GM21576 (cell line): ENCODE data around the gene ARHGAP8.

Experiments
- ATAC-seq: cut with Tn5 transposase; IDR thresholded peaks from one replicate; pipeline ENCODE4 v1.9.1; 2021; ENCODE audit warnings: mild to moderate bottlenecking, moderate library complexity; ENCODE audit not compliant: unreplicated experiment

ARHGAP8 gene

GRCh38 chr22:44724859-44725258, 27.5 kb upstream of the ARHGAP8 start:
- no peak for ATAC-seq

- ATAC-seq: no peak
Measured at GRCh38 chr22:44726439-44726838, 25.9 kb upstream of the ARHGAP8 start.

DNA sequence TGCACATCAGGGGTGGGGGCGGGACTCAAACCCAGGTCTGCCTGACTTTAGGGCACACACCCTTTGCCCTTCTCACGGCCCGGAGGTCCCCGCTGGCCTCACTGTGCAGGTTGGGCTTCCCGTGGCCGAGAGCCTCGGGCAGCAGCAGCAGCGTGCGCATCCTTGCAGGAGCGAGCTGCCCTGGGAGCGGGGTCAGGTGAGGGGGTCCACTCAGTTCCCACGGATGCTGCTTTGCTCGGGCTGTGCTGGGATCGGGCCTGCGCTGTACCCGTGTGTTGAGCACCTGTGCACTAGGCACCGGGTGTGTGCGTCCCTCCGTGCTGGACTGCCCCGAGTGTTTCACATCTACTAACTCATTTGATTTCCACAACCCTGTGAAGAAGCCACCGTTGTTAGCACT, 25.2 kb upstream of the ARHGAP8 start:
- no peak for ATAC-seq

GRCh38 chr22:44727709-44728108, 24.7 kb upstream of the ARHGAP8 start:
- no peak for ATAC-seq

DNA sequence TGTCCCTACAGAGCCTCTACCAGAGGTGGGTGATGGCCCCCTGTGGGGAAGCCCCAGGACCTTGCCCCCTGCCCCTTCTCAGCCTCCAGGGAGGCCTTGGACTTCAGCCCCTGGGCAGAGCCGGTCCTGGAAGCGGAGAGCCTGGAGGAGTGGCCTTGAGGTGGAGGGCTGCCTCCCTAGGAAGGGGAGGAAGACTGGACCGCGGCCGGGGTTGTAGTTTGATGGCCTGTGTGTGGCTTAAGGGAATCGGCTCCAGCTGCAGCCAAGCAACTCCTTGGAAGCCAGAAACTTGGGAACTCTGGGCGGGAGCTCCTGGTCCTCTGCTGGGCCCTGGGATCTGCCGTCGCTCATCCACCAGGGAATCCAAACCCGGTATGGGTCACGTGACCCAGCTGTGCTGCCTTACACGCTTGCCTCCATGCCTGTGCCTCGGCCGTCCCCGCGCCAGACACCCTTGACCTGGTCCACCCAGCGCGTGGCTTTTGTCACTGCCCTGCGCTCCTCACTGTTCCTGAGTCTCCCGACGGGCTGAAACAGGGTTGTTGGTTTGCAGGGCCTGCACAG, 23.5 kb upstream of the ARHGAP8 start:
- no peak for ATAC-seq

DNA sequence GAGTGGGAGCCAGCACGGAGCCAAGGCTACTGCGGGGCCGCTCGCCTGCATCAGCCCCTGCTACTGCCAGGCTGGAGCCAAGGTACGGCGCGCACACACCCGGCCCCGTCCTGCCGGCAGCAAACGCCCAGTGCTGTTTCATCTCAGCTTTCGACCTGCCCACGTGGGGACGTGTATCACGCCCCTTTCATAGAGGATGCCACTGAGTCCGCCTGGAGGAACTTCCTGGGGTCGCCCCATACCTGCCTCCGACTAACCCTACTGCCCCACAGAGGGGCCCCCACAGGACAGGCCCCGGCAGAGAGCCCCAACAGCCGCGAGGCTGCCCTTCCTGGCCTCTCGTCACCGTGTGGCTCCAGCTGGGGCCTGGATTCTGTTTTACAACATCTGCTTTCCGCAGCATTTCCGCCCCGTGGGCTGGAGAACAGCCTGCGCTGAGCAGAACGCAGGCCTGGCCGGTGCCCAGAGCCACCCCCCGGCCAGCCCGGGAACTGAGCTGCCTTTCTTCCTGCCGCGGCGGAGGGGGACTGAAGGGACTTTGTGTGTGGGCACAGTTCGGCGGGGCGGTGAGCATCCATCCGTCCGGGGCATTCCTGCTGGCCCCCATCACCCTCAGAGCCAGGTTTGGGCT, 22.9 kb upstream of the ARHGAP8 start:
- no peak for ATAC-seq

DNA sequence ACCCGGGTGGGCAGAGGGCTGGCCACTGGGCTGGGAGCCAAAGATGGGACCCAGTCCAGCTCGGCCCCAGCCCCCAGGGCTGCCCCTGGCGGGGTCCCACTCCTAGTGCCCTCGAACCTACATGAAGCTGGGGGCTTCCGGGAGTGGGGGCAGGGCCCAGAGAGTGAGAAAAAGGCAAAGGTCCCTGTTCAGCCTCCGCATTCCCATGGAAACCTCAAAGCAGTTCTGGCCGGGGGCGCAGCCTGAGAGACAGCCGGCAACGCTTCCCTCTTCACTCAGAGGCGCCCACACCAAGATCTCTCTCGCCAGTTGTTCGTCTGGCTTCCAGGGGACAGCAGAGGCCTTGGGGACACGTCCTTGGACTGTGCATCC, 22.4 kb upstream of the ARHGAP8 start:
- no peak for ATAC-seq

GRCh38 chr22:44730490-44731356, 21.7 kb upstream of the ARHGAP8 start:
- no peak for ATAC-seq

DNA sequence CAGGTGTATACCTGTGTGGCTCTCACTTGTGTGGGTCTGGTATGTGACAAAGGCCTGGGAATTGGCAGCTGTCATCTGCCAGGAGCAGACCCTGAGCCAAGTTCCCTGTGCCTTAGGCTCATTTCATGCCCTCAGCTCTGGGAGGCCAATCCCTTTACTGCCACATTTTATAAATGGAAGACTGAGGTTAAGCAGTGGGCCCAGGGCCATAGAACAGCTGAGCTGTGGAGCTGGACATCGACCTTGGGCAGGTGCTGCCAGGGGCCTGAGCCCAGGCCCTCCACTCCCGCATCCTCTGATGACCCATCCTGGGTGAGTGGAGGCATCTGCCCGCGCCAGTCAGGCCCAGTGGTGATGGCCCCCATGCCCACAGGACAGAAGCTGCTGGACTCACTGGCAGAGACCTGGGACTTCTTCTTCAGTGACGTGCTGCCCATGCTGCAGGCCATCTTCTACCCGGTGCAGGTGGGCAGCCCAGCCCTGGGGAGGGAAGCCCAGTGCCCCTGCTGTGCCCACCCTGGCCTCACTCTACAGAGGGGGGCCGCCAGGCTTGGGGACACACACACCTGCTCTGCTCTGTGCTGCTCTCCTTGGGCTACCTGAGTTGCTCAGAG, 20.9 kb upstream of the ARHGAP8 start:
- no peak for ATAC-seq

DNA sequence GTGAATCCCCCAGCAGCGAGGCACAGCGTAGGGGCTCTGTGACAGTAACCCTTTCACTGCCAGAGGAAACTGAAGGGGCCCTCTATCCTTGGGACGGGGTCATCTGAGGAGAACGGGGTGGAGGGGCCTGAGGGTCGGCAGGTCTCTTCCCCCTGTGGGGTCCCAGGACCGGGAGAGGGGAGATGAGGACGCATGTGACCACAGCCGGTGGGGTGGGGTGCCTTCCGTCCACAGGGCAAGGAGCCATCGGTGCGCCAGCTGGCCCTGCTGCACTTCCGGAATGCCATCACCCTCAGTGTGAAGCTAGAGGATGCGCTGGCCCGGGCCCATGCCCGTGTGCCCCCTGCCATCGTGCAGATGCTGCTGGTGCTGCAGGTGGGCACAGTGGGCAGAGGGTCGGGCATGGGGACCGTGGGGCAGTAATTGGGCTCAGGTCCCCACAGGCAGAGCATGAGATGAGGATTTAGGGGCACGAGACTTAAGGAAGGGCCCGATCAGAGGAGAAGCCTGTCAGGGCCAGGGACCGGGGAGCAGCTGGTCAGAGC, 20.3 kb upstream of the ARHGAP8 start:
- no peak for ATAC-seq

DNA sequence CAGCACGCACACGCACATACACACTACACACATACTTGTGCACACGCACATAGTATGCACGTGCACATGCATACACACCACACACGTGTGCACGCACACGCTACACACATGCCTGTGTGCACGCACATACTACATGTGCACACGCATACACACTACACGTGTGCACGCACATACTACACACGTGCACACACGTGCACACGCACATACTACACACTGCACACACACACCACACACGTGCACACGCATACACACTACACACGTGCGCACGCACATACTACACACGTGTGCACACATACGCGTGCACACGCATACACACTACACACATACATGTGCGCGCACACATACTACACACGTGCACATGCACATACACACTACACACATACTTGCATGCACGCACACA, 19.7 kb upstream of the ARHGAP8 start:
- ATAC-seq: no peak

DNA sequence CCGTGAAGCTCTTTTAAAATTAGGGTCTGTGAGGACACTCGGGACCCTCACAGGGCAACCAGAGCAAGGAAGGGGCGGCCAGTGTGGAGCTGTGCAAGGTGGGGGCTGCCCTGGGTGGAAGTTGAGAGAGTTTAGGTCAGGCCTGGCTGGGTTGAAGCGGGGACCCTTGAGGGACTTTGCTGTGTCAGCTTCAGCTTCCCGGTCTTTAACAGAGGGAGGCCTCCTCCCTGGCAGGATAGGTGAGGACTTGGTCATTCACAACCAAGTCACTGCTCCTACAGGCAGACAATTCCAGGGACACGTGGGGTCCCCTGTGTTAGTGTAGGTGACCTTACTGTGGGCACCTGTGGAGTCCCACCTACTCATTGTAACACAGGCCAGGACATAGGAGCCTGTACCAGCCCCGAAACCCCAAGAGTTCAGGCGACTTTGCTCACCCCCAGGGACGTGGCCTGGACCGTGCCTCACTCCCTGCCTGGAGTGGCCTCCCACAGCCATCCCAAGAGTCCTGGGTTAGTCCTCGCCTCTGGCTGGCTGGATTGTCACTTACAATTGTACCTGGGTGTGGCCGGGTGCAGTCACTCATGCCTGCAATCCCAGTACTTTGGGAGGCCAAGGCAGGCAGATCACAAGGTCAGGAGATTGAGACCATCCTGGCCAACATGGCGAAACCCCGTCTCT, 18.8 kb upstream of the ARHGAP8 start:
- ATAC-seq: no peak

- ATAC-seq: no peak
Measured at GRCh38 chr22:44734278-44734677, 18.1 kb upstream of the ARHGAP8 start.

- no peak for ATAC-seq
Measured at GRCh38 chr22:44734801-44735517, 17.4 kb upstream of the ARHGAP8 start.

GRCh38 chr22:44735518-44736428, 16.6 kb upstream of the ARHGAP8 start:
- ATAC-seq: no peak

DNA sequence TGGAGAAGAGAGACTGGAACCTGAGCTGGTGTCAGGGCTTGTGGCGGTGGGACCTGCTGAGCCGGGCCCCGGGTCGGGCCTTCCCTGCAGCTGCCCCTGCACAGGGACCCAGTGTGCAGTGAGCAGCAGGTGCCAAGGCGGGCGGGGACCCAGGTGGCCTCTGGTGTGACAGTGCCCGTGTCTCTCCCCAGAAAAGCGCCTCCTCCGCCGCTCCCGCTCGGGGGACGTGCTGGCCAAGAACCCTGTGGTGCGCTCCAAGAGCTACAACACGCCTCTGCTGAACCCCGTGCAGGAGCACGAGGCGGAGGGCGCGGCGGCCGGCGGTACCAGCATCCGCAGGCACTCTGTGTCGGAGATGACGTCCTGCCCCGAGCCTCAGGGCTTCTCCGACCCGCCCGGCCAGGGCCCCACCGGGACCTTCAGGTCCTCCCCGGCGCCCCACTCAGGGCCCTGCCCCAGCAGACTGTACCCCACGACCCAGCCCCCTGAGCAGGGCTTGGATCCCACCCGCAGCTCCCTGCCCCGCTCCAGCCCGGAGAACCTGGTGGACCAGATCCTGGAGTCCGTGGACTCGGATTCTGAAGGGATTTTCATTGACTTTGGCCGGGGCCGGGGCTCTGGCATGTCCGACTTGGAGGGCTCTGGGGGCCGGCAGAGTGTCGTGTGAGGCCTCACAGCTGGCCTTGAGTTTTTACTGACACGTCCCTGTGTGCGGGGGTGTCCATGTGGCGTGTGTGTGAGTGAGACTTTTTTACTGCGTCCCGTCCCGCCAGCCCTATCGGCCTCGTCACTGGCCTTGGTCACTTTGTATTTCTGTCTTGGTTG, 15.6 kb upstream of the ARHGAP8 start:
- no peak for ATAC-seq

- no peak for ATAC-seq
Measured at GRCh38 chr22:44737406-44738346, 14.7 kb upstream of the ARHGAP8 start.
